HG03342 (cell line): ENCODE measurements around the gene HCFC1.

Experiments used
- ATAC-seq: cut with Tn5 transposase; IDR thresholded peaks from one replicate; pipeline ENCODE4 v1.9.1; 2021; ENCODE audit warnings: mild to moderate bottlenecking, moderate library complexity; ENCODE audit not compliant: unreplicated experiment

The HCFC1 gene

DNA sequence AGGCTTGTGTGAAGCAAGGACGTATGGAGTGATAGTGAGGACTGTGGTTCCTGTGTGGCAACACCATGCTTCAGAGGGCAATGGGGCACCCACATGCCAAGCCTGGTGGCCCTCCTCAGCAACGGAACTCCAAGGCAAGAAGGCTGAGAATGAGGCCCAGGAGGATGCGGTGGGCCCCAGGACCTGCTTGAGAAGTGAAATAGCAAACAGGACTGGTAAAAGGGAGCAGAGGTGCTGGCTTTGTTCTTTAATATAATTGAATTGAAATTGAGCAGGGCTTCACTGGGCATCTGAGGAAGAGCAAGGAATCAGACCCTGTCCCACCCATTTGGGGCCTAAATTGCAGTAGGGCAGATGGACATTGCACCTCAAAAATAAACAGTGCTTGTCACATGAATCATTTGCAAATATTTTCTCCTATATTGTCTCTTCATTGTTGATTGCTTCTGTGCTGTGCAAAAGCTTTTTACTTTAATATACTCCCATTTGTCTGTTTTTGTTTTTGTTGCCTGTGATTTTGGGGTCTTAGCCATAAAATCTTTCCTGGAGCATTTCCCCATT, 3.2 kb upstream of the HCFC1 start:
- ATAC-seq, result no peak

DNA sequence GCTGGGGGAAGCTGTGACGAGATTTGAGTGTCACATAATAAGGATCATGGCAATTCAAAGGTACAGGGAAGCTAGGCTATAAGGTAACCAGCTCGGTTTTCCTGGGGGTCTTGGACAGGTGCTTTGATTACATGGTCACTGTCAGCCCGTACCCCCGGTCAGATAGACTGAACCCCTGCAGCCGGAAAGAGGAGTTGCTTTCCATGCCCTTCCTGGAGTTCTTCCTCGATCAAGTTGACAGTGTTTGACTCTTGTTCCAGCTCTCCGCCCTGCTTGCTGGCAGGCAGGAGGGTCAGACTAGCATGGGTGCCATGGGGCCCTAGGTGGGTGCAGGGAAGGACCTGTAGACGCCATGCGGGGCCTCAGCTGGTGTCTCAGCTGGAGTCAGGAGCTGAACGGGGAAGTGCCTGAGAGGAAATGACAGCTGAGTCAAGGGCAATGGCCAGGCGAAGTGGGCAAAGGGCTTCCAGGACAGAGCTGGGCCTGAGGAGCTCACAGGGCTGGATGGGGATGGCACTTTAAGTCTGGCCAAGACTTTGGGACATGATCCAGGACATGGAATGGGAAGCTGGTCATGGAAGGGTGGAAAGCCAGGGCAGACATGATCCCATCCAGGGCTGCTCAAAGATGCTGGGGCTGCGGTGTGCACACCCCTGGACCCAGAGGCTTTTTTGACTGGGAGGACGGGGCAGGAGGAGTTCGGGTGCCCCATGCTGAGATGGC, 2.5 kb upstream of the HCFC1 start:
- ATAC-seq, result no peak

DNA sequence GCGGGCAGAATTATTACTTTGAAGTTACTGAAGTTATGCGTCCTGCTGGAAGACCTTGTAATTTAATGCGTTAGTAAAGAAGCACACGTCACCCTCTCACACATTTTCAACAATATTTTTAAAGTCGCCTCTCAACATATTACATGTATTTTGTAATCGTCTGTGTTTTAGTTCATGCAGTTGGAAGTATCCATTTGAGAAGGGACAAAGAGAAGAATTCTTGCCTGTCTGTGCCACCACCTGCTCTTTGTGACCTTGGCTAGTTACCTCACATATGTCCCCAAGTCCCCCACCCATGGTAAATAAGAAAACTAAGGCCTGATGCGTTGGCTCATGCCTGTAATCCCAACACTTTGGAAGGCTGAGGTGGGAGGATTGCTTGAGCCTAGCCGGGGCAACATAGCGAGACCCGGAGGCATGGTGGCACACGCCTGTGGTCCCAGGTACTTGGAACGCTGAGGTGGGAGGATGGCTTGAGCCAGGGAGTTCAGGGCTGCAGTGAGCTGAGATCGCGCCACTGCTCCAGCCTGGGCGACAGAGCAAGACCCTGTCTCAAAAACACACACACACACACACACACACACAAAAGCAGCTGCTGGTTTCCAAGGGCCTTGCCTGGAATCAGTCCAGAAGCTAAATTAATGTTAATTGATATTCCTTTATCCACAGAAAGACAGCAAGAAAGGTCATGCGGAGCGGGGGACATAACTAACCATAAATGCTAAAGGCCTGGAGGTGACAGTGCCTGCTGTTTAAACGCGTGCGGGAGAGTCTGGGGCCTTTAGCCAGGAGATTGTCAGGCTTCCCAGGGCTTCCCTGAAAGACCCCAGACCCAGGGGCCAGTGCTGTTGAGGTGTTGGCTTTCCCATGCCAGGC, 1.7 kb upstream of the HCFC1 start:
- ATAC-seq, result no peak

DNA sequence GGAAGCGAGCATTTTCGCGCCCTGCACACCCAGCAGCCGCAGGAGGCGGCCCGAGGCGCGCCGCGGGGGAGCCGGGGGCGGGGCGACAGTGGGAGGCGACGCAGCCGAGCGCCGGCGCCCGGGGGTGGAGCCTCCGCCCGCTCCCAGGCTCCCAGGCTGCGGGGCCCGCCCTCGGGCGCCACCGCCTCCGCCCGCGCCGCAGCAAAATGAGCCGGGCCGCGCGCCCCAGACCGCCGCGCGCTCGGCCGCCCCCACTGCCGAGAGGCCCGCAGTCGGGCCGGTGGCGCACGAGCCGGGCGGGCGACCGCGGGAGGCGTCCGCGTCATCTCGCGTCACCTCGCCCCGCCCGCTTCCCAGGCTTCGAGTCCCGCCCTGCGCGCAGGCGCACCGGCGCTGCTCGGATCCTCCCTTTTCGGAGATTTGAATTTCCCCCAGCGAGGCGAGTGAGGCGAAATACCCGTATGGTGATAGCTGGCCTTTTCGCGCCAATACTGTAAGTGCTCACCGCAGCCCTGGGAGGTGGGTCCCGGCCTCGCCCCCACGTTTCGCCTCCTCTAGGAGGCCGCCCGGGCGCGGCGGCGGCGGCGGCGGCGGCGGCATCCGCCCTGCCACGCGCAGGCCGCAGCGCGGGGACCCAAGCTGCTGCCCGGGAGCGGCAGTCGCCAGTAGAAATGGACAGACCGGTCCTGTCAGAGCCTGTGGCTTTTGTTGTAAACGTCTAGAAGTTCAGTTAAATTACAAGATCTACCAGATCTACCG, 929 bp upstream of the HCFC1 start, which contains the start of gene TMEM187:
TSS of gene TMEM187 (plus strand) at position 387 of the 759 bp plus-strand sequence. CDS start 9,309 bp downstream, outside the sequence.
- peak; percentile 44 for ATAC-seq

DNA sequence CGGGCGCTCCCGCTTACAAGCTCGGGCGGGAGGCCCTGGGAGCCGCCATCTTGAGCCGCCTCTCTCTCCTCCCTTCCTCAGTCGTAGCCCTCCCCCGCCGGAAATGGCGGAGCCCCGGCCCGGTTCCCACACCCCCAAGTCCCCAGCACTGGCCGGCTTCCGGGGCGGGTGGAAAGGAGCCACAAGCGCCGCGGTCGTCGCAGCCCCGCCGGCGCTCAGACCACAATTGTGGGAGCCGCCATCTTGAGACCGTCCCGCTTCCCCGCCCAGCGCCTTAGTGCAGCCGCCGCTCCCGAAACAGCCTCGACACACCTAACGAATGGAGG, 531 bp downstream of the HCFC1 start:
- peak; percentile 32 for ATAC-seq

DNA sequence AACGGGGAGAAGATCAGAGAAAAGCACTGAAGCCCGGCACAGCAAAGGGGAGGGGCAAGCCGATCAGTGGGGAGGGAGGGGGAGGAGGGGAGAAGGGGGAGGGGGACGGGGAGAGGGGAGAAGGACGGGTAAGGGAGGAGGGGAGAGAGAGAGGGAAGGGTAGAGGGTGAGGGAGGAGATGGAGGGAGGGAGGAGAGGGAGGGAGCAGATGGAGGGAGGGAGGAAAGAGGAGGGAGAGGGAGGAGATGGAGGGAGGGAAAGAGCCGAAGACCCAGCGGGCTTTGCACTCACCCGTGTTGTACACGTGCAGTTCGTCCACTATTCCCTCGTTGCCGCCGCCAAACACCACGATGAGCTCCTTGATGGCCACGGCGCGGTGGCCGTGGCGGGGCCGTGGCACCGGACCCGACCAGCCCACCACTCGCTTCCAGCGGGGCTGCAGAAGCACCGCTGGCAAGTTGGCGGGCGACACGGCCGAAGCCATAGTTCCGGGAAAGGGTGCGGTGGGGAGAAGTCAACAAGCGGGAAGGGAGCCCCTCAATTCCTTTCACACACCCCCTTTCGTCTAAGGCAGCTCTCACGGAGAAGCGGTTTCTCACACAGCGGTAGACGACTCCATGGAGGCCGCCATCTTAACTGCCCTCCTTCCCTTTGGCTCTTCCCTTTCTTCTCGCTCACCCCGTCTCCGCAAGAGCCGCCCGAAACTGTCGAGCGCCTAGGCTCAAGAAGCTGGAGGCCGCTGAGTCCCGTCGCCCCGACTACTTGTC, 1.1 kb downstream of the HCFC1 start:
- ATAC-seq, result peak; percentile 2

DNA sequence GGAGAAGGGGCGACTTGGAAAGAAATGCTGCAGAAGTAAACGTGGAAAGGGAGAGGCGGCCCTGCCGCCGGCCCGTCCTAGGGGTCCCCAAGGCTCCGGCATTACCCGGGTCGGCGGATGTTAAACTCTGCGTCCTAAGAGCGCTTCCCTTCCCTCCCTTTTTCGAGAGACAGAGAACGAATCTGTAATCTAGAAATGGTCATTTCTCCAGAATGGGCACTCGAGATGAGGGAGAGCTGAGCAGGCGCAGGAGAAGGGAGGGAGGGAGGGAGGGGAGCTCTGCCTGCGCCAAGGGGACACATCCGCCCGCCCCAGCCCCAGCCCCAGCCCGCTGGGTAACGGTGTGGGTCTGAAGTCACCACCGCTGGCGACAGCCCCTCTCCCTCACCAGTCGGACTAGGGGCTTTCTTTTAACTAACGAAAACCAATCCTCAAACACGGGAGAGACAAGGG, 1.7 kb downstream of the HCFC1 start:
- no peak for ATAC-seq

DNA sequence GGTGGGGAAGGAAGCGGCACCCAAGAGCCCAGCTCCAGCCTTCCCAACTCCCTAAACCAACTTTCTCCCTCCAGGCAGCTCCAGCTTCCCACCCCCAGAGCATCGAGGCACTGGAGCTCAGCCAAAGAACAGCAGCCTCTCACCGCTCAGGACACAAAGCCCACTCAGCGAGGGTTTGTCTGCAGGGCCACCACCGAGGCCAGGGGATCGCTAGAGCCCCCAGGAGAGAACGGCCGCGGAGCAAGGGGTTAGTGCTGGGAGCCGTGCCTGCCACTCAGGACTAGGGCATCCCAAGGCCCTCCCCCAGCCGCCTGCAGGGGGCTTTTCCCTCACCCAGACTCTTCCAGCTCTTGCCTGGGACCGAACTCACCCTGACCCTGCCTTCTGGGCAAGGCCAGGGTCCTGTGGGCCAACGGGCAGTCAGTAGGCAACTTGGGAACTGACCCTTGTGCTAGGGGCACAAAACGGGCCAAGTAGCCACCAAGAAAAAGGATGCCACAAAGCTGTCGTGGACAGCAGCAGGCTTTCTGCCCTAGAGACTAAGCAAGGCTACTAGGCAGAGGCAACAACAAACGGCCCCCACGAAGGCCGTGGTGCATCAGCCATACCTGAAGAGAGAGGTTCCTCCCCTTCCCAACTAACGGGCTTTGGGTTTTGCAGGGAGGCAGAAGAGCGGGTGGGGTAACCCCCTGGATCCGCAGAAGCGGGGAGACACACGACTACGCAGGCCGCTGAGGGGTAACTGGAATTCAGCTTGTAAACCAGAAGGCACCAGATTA, 2.3 kb downstream of the HCFC1 start:
- ATAC-seq, result no peak

DNA sequence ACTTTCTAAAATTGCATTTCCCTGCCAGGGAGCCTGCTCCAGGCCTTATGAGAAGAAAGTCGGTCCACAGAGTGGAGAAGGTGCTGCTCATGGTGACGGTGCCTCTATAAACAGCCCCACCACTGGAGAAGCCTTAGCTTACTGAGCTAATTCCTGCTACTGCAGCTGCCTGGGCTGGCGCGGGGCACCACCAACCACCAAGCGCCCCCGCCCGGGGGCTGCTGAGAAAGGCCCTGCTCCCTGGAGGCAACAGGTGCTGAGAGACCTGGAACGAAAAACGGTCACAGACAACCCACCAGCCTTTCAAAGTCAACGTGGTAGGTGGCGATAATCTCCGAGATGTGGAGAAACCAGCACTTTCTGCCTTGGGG, 2.9 kb downstream of the HCFC1 start:
- ATAC-seq, result no peak

DNA sequence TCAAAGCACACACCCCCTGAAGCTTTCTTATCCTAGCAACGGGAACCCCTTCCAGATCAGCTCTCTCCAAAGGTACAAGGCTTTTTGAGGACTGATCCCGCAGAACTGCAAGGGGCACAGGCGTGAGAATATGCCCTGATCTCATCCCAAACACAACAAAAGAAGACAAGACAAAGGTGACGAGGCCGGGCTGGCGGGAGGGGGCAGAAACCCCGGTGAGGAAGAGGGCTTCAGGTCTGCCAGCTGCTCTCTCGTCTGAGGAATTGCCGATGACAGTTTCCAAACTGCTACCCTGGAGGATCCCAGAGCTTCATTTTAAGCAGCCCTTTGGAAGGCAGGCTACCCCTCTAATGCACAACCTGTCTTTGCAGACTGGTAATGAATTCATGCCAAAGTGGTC, 3.4 kb downstream of the HCFC1 start:
- ATAC-seq, result no peak

DNA sequence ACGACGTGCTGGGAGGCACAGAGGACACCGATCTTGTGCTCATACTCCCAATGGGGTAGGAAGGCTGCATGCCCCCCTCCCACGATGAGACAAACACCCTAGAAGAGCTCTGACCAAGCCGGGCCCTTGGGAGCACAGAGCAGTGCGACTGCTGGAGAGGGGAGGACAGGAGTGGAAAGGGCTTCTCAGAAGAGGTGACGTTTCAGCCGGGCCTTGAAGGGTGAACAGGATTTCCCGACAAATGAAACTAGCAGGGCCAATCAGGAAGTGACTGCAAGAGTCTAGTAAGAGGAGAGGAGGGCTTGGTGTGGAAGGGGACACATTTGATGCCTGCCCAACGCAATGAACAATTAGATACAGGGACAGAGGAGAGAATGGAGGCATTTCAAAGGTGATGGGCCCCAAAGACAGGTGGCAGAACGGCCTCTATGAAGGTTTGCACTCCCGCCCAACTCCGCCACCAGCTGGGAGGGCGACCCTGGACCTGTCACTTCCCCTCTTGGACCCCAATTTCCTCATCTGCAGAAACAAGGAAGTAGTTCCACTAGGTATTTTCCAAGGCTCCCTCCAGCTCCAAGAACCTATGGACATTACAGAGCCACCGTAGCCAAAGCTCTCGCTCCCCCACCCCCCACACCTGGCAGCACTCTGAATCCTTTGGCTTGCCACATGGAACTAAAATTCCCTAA, 3.9 kb downstream of the HCFC1 start:
- no peak for ATAC-seq

DNA sequence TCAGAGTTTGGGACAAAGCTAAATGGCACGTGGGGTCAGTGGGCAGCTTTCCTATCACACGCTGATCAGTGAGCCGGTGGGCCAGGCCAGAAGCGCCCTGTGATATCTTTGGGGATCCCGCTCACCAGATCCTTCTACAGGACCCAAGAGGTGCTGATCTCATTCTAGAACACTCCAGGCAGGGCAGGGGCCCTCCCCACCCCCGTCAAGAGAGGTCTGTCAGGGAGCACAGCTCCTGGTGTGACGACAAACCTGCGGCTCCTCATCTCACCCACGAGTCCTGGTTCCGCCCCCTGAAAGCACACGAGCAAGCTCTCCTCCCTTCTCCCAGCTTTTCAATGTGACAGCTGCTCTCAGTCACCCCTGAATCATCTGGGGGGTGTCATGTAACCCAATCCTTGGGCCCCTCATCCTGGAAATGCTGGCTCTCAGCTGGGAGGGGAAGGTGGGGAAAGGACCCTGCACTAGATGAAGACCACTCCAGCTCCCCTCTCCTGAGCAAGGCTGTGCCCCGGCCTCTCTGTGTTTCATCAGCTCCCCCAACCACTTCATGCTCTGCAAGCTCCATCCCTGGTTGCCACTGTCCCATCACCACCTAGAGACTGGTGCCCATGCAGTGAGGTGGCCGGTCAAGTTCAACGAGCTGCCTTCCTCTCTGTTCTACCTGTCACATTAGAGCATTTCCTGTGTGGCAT, 4.6 kb downstream of the HCFC1 start:
- ATAC-seq, result no peak

DNA sequence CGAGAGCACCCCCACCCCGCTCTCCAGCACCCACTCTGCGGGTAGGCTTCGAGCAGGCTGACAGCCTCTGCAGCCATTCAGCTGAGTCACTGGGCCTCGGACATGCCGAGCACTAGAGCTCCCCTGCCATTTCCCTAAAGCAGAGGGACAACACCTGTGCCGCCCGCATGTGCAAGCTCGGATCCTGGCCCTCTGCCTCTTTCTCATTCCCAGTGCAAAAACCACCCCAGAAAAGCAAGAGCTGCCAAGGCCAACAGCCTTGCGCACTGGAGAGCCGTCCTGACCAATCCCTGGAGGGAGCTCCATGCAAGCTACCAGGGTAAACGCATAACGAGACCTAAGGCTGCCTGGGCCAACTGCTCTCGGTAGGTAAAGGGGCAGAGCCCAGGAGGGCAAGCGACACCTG, 5.3 kb downstream of the HCFC1 start:
- no peak for ATAC-seq

DNA sequence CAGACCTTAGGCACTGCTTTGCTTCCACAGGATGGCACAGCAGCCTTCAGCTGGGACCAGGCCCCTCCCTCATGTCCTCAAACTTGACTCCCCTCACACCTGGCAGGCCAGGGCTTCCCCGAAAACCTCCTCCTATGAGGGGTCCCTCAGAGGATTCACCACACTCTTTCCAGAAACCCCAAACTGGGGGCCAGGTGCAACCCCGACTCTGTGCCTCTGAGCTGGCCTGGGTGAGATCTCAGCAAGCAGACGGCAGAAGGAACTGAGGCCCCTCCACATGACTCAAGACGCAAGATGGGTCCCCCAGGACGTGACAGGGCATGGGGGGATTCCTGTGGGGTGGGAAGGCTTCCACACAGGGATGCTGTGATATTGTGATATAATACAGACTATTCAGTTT, 6.2 kb downstream of the HCFC1 start:
- no peak for ATAC-seq

DNA sequence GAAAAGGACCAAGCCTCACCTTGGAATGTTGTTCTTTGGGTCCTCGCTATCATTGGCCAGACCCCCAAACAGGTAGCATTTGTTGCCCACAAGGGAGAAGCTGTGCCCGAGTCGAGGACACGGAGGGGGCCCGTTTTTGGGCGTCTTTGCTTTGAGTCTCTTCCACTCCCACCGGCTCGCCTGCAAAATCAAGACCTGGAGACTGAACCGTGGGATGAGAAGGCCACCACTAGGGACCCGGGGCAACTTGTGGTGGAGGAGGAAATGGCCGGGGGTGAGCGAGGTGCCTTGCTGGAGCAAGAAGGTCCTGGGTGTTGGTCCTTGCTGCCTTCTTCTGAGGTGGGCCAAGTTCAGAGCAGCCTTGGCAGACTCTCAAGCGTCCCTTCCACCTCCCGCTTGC, 7.5 kb downstream of the HCFC1 start:
- ATAC-seq, result no peak

DNA sequence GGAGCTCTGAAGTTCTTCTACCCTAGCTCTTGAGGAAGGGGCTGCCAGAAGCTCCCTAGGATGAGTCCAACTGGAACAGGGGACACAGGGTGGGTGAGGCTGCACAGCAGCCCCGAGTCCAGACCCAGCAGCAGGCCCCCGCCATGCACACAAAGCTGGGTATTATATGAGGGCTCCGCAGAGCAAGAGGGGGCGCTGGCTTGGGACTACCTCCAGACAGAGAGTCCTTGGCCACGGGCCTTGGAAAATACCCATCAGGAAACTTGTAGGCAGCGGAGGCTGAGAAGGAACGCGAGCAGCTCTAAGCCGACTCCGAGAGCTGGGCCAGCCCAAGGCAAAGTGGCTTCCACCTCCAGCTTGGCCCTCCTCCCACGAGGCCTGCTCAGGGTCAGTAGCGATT, 8.1 kb downstream of the HCFC1 start:
- ATAC-seq, result no peak

DNA sequence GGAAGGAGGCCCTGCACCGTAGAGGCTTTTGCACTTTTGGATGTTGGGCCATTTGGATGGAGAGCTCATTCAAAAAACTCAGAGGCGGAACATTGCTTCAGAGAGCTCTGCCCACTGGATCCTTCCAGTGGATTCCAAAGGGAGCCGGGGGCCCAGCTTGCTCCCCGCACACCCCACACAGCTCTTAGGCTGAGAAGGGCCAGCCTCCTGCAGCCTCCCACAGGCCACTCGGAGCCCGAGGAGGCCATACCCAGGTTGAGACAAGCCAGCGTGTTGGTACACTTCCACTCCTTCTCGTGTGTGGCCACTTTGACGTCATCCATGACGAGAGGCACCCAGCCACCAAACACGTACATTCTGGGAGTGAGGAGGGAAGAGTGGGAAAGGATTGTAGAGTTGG, 10.3 kb downstream of the HCFC1 start:
- no peak for ATAC-seq

DNA sequence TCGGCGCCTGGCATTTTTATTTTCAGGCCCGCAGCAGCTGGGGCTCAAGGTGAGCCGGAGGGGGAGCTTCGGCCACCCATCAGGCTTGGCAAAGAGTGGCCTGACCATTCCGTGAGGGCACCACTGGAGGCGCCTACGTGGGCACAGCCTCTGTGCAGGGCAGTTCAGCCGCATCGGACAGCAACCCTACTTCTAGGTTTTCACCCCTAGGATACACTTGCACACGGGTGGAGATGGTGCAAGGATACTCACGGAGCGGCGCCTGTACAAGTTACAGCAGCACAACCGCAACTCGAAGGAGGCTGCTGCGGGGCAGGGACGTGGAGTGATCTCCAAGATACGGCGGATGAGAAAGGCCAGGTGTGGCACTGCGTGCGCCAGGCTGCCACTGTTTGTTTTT, 10.8 kb downstream of the HCFC1 start:
- no peak for ATAC-seq

DNA sequence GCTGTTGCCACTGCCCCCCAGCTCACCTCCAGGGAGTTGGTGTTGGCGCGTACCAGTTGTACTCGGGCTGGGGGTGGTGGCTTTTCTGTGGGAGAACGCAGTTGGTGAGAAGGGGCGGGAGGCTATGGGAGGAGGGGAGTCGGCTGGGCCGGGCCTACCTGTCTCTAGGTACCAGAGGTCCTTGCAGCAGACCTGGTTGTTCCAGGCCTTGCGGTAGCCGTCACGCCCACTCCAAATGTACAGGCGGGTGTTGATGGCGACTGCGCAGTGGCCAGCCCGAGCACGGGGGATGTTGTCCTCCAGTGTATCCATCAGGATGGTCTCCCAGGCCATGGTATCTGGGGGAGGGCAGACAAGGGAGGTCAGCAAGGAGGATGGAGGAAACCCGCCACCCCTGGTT, 11.5 kb downstream of the HCFC1 start:
- ATAC-seq, result no peak
